GM13976 (cell line): Measurements from ENCODE around the gene IRAK4.
"Not testable (repeated sequence)": the region's sequence is repeated elsewhere in the genome, so short reads cannot be mapped to it uniquely, and the experiment has no call there.

Experiments used
- DNase-seq: peaks from one replicate; pipeline ENCODE4 v3.0.0; 2012; ENCODE audit warnings: low spot score
- CTCF ChIP-seq: IDR thresholded peaks from 2 replicates; pipeline ENCODE4 v1.5.1; 2012; ENCODE audit warnings: borderline replicate concordance, mild to moderate bottlenecking; ENCODE audit not compliant: insufficient read depth; ENCODE audit errors: extremely low read depth, missing control alignments, control extremely low read depth
- in situ Hi-C: fragments of 300-500 bp; cut with MboI; formaldehyde crosslinking; loops from one replicate; pipeline ENCODE4 v1.12.0; 2022; ENCODE audit warnings: low sequenced_read_pairs, mixed read lengths, inconsistent platforms; ENCODE audit not compliant: unreplicated experiment

IRAK4 gene

GRCh38 chr12:43744826-43745225 is 13.9 kb upstream of the IRAK4 start:
- in situ Hi-C loops, result no loop called here
- no peak for TF ChIP-seq CTCF

DNA sequence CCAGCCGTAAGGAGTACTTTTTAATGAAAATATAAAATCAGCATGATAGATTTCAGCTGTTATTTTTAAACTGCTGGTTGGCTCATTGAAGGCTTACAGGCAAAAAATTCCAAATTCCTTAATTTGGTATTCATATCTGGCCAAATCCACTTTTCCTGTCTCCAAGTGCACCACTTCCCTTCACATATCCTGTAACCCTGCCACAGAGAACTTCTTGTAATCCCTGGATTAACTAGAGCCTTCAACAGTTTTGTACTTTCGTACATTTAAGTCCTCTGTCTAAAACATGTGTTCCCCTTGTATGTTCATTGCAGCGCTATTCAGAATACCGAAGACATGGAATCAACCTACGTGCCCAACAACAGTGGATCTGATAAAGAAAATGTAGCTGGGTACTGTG is 9.7 kb upstream of the IRAK4 start:
- no peak for DNase-seq
- no peak for TF ChIP-seq CTCF
- in situ Hi-C loops, result no loop called here

More at GRCh38 chr12:43744826-43745225, 13.9 kb upstream of the IRAK4 start:
- no peak for DNase-seq

DNA sequence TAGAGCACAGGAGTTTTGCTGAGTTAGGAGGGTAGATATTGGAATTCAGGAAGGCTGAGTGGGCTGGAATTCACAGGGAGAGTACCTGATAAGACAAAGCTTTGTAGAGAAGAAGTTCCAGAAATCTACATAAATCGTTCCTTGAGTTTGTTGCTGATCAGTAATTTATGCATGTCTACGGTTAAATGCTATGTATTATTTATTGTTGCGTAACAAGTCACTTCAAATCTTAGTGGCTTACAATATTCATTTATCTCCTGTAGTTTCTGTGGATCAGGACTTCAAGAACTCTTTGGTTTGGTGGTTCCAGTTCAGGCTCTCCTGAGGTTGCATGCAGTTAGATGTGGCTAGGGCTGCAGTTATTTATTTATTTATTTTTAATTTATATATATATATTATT is 7.9 kb upstream of the IRAK4 start:
- in situ Hi-C loops, result no loop called here
- no peak for DNase-seq

DNA sequence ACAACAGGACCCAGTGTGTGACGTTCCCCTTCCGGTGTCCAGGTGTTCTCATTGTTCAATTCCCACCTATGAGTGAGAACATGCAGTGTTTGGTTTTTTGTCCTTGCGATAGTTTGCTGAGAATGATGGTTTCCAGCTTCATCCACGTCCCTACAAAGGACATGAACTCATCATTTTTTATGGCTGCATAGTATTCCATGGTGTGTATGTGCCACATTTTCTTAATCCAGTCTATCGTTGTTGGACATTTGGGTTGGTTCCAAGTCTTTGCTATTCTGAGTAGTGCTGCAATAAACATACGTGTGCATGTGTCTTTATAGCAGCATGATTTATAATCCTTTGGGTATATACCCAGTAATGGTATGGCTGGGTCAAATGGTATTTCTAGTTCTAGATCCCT is 7.4 kb upstream of the IRAK4 start:
- DNase-seq, in situ Hi-C loops: not testable (repeated sequence)

More for the DNA sequence above, 7.9 kb upstream of the IRAK4 start:
- TF ChIP-seq CTCF, result no peak

DNA sequence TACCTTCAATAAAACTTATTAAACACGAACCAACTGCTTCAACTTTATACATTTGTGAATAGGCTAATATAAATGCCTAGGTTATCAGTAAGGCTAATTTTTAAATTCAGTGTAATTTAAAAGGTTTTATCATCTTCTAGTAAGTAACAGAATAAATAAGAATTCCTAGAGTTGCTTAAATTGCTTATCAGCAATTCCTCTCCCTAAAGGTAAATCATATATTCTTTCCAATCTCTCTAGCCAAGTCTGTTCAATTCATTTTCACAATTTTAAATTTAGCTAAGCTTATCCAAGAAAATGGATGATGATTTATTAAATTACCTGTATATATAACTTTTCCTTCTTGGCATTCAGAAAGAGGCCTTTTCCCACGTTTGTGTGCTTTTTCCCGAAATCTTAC is 4.7 kb upstream of the IRAK4 start:
- no peak for DNase-seq
- no peak for TF ChIP-seq CTCF
- in situ Hi-C loops, result no loop called here

- TF ChIP-seq CTCF, result no peak
- no peak for DNase-seq
- in situ Hi-C loops, result no loop called here
Measured at GRCh38 chr12:43758247-43758727, 464 bp upstream of the IRAK4 start.

DNA sequence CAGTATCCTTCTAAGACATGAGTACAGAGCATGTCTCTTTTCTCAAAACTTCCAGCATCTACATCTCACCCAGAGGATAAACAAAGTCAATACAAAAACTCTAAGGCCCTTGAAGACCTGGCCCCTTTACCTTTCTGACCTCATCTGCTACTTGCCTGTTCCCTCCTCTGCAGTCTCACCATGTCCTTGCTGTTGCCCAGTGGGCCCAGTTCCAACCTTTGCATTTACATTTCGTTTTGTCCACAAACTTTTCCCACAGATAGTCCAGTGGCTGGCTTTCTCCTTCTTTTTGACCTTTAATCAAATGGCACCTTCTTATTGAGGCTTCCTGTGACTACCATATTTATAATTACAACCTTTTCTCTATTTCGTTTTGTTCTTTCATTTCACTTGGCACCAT is 1.6 kb downstream of the IRAK4 start:
- TF ChIP-seq CTCF, result no peak
- DNase-seq, result no peak
- in situ Hi-C loops, result no loop called here
